GM18502 (cell line): Measurements from ENCODE around the gene NFE2L3.
"Not testable (repeated sequence)": the region's sequence is repeated elsewhere in the genome, so short reads cannot be mapped to it uniquely, and the experiment has no call there.

Experiments
- ATAC-seq: cut with Tn5 transposase; IDR thresholded peaks from one replicate; pipeline ENCODE4 v1.9.1; 2021; ENCODE audit warnings: mild to moderate bottlenecking; ENCODE audit not compliant: unreplicated experiment, poor library complexity

Gene NFE2L3, protein sequence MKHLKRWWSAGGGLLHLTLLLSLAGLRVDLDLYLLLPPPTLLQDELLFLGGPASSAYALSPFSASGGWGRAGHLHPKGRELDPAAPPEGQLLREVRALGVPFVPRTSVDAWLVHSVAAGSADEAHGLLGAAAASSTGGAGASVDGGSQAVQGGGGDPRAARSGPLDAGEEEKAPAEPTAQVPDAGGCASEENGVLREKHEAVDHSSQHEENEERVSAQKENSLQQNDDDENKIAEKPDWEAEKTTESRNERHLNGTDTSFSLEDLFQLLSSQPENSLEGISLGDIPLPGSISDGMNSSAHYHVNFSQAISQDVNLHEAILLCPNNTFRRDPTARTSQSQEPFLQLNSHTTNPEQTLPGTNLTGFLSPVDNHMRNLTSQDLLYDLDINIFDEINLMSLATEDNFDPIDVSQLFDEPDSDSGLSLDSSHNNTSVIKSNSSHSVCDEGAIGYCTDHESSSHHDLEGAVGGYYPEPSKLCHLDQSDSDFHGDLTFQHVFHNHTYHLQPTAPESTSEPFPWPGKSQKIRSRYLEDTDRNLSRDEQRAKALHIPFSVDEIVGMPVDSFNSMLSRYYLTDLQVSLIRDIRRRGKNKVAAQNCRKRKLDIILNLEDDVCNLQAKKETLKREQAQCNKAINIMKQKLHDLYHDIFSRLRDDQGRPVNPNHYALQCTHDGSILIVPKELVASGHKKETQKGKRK

GRCh38 chr7:26151953-26152781 is at the start of gene NFE2L3:
Gene NFE2L3 (plus strand): TSS chr7:26152198. CDS start chr7:26152499, 301 bp downstream.
- ATAC-seq = peak; percentile 67

- ATAC-seq = no peak
Measured at GRCh38 chr7:26103596-26103995, 48.4 kb upstream of the NFE2L3 start.

DNA sequence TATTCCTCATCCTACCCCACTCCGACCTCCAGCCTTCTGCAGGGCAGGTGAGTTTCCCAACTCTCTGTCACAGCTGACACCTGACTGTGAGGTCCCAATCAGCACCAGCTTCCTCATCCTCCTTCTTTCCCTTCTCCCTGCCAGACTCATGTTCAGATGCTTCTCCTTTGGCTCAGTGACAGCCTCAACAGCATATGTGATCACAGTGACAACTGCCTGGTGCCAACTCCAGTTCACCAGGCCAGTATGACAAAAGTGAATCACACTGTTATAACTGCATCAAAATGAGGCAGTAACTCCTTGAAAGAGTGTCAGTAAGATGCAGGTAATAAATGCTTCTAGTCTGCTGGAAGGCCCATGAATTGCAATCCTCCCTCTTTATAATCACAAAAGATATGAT is 46.8 kb upstream of the NFE2L3 start:
- no peak for ATAC-seq

DNA sequence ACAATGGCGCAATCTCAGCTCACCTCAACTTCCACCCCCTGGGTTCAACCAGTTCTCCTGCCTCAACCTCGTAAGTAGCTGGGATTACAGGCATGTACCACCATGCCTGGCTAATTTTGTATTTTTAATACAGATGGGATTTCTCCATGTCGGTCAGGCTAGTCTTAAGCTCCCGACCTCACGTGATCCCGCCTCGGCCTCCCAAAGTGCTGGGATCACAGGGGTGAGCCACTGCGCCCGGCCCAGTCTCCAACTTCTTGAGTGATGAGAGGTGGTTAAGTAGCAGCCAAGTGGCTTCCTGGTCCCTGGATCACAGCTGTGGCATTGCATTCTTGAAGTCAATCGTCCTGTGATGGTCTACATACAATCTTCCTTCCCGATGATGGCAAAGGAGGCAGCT is 46.1 kb upstream of the NFE2L3 start:
- ATAC-seq = no peak

GRCh38 chr7:26112203-26112740 is 39.7 kb upstream of the NFE2L3 start:
- ATAC-seq = no peak

GRCh38 chr7:26115650-26116049 is 36.3 kb upstream of the NFE2L3 start:
- no peak for ATAC-seq

GRCh38 chr7:26117142-26117807 is 34.7 kb upstream of the NFE2L3 start:
- no peak for ATAC-seq

- ATAC-seq = no peak
Measured at GRCh38 chr7:26117970-26118369, 34.0 kb upstream of the NFE2L3 start.

GRCh38 chr7:26122745-26123144 is 29.3 kb upstream of the NFE2L3 start:
- ATAC-seq = no peak

- not testable (repeated sequence) for ATAC-seq
Measured at GRCh38 chr7:26124775-26125174, 27.2 kb upstream of the NFE2L3 start.

GRCh38 chr7:26127411-26127810 is 24.6 kb upstream of the NFE2L3 start:
- ATAC-seq = no peak

DNA sequence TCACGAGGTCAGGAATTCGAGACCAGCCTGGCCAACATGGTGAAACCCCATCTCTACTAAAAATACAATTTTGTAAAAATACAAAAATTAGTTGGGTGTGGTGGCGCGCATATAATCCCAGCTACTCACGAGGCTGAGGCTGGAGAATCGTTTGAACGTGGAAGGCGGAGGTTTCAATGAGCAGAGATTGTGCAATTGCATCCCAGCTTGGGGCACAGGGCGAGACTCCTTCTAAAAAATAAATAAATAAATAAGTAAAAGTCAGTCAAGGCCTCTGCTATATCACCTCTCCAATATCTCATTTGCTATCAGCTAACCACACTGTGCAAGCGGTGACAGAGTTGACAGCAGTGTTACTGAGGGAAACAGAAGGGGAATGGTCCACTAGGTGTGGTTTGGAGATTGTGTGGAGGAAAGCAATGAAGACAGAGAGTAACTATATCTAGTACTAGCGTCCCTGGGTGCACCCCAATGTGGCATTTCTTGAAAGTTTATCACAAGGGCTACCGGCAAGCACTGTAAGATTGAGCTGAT is 20.9 kb upstream of the NFE2L3 start:
- no peak for ATAC-seq

GRCh38 chr7:26135076-26135475 is 16.9 kb upstream of the NFE2L3 start:
- ATAC-seq = no peak

- ATAC-seq = no peak
Measured at GRCh38 chr7:26135551-26135950, 16.4 kb upstream of the NFE2L3 start.

DNA sequence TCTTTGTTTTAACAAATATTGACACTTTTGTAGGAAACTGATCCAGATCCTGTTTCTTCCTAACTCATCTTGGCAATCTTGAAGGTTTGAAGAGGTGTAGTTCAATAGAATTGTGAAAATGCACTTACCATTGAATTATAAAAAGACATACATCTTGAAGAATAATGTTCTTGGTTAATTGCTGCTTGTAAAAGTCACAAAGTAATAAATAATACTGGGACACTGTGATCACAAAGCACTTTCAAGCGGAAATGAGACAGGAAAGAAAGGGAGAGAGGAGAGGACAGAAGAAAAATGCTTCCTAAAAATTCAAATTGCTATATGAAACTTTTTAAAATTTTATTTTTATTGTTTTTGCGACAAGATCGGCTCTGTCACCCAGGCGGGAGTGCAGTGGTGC is 15.2 kb upstream of the NFE2L3 start:
- no peak for ATAC-seq

- ATAC-seq = no peak
Measured at GRCh38 chr7:26140380-26140779, 11.6 kb upstream of the NFE2L3 start.

- ATAC-seq = no peak
Measured at GRCh38 chr7:26141077-26141476, 10.9 kb upstream of the NFE2L3 start.

GRCh38 chr7:26143298-26144048 is 8.5 kb upstream of the NFE2L3 start:
- no peak for ATAC-seq
